ENCODE data around the gene LRRTM4. TPM values are rescaled to one million over a fixed set of nuclear protein-coding genes. Genes with fewer than 3 reads are reported as not detected.

Gene LRRTM4
- total and polyA plus RNA-seq, 2 experiments from 2014 or later = 4.5 to 15.4 TPM

DNA sequence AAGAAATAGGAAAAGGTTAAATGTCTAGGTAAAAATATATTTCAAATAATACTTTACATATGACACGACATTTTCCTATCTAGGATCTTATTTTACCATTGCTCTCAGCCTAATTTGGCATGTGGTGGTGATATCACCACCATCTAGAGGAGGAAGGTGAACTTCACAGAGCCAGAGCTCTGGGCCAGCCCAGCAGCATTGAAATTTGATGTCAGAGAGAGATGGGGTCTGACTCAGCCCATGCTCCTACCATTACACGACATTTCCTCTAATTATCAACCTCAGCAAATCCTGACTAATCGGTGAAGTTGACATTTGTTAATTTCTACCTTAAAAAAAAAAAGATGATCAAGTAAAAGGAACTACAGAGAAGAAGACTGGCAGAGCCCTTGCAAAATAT lies 42.3 kb downstream of the LRRTM4 start:
- Mint-ChIP-seq H3K36me3 (ENCODE audit: low read depth) (peaks cover 10% of the 10 kb centered on the region), H3K9me3 (peaks cover 5% of the 10 kb centered on the region; the same call in 2 of the 3 replicates), H3K4me3 (no peak overlapping the region), H3K4me1 (peaks cover 8% of the 10 kb centered on the region), H3K27ac (no peak overlapping the region), H3K27me3 (ENCODE audit: insufficient read depth, low read depth, poor library complexity) (no peaks in the 10 kb centered on the region)
- Histone ChIP-seq H2AFZ (no peak overlapping the region), H3K27me3 (ENCODE audit: insufficient read depth) (no peaks in the 10 kb centered on the region), H3K36me3 (ENCODE audit: insufficient read depth) (0 out of 2 replicates have a peak, but pooled peaks cover 3% of the 10 kb centered on the region), H4K20me1 (replicated peaks; ENCODE audit: insufficient read depth) (no peaks in the 10 kb centered on the region), H3K4me2 (no peak overlapping the region), H3K4me1 (ENCODE audit: insufficient read depth) (peaks cover 10% of the 10 kb centered on the region), H3F3A (replicated peaks; ENCODE audit: low read depth) (no peaks in the 10 kb centered on the region), H3K27ac (ENCODE audit: low read depth) (no peak overlapping the region), H3K79me2 (replicated peaks; ENCODE audit: insufficient read depth) (no peaks in the 10 kb centered on the region), H3K4me3 (no peak overlapping the region), H3K9me2 (ENCODE audit: insufficient read depth) (0 out of 2 replicates have a peak, but pooled peaks cover 3% of the 10 kb centered on the region)
- TF ChIP-seq ZNF114 (CRISPR knock-in tag; IDR thresholded peaks at IDR 0.05) = no peak
- no peak for TF ChIP-seq JUNB (IDR thresholded peaks at IDR 0.05; ENCODE audit: unreplicated experiment)
- no peak for TF ChIP-seq EZH2 (IDR thresholded peaks at IDR 0.05; ENCODE audit: low read depth, unreplicated experiment)
- TF ChIP-seq CREB1 (CRISPR knock-in tag; IDR thresholded peaks at IDR 0.05; ENCODE audit: low read depth) = no peak
- TF ChIP-seq REST (IDR thresholded peaks at IDR 0.05; ENCODE audit: unreplicated experiment) = no peak
- TF ChIP-seq, protein P1, sequence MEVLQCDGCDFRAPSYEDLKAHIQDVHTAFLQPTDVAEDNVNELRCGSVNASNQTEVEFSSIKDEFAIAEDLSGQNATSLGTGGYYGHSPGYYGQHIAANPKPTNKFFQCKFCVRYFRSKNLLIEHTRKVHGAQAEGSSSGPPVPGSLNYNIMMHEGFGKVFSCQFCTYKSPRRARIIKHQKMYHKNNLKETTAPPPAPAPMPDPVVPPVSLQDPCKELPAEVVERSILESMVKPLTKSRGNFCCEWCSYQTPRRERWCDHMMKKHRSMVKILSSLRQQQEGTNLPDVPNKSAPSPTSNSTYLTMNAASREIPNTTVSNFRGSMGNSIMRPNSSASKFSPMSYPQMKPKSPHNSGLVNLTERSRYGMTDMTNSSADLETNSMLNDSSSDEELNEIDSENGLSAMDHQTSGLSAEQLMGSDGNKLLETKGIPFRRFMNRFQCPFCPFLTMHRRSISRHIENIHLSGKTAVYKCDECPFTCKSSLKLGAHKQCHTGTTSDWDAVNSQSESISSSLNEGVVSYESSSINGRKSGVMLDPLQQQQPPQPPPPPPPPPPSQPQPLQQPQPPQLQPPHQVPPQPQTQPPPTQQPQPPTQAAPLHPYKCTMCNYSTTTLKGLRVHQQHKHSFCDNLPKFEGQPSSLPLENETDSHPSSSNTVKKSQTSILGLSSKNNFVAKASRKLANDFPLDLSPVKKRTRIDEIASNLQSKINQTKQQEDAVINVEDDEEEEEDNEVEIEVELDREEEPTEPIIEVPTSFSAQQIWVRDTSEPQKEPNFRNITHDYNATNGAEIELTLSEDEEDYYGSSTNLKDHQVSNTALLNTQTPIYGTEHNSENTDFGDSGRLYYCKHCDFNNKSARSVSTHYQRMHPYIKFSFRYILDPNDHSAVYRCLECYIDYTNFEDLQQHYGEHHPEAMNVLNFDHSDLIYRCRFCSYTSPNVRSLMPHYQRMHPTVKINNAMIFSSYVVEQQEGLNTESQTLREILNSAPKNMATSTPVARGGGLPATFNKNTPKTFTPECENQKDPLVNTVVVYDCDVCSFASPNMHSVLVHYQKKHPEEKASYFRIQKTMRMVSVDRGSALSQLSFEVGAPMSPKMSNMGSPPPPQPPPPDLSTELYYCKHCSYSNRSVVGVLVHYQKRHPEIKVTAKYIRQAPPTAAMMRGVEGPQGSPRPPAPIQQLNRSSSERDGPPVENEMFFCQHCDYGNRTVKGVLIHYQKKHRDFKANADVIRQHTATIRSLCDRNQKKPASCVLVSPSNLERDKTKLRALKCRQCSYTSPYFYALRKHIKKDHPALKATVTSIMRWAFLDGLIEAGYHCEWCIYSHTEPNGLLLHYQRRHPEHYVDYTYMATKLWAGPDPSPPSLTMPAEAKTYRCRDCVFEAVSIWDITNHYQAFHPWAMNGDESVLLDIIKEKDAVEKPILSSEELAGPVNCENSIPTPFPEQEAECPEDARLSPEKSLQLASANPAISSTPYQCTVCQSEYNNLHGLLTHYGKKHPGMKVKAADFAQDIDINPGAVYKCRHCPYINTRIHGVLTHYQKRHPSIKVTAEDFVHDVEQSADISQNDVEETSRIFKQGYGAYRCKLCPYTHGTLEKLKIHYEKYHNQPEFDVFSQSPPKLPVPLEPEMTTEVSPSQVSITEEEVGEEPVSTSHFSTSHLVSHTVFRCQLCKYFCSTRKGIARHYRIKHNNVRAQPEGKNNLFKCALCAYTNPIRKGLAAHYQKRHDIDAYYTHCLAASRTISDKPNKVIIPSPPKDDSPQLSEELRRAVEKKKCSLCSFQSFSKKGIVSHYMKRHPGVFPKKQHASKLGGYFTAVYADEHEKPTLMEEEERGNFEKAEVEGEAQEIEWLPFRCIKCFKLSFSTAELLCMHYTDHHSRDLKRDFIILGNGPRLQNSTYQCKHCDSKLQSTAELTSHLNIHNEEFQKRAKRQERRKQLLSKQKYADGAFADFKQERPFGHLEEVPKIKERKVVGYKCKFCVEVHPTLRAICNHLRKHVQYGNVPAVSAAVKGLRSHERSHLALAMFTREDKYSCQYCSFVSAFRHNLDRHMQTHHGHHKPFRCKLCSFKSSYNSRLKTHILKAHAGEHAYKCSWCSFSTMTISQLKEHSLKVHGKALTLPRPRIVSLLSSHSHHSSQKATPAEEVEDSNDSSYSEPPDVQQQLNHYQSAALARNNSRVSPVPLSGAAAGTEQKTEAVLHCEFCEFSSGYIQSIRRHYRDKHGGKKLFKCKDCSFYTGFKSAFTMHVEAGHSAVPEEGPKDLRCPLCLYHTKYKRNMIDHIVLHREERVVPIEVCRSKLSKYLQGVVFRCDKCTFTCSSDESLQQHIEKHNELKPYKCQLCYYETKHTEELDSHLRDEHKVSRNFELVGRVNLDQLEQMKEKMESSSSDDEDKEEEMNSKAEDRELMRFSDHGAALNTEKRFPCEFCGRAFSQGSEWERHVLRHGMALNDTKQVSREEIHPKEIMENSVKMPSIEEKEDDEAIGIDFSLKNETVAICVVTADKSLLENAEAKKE (CRISPR knock-in tag; IDR thresholded peaks at IDR 0.05) = no peak
- TF ChIP-seq STAT1 (IDR thresholded peaks at IDR 0.05; ENCODE audit: unreplicated experiment) = no peak
- TF ChIP-seq, protein P2, sequence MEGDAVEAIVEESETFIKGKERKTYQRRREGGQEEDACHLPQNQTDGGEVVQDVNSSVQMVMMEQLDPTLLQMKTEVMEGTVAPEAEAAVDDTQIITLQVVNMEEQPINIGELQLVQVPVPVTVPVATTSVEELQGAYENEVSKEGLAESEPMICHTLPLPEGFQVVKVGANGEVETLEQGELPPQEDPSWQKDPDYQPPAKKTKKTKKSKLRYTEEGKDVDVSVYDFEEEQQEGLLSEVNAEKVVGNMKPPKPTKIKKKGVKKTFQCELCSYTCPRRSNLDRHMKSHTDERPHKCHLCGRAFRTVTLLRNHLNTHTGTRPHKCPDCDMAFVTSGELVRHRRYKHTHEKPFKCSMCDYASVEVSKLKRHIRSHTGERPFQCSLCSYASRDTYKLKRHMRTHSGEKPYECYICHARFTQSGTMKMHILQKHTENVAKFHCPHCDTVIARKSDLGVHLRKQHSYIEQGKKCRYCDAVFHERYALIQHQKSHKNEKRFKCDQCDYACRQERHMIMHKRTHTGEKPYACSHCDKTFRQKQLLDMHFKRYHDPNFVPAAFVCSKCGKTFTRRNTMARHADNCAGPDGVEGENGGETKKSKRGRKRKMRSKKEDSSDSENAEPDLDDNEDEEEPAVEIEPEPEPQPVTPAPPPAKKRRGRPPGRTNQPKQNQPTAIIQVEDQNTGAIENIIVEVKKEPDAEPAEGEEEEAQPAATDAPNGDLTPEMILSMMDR (conservative IDR thresholded peaks at IDR 0.05; ENCODE audit: low read depth in 2 of 2) = no peak
- TF ChIP-seq POLR2AphosphoS5 (IDR thresholded peaks at IDR 0.05; ENCODE audit: low read depth) = no peak
- TF ChIP-seq EZH2phosphoT487 (IDR thresholded peaks at IDR 0.05; ENCODE audit: unreplicated experiment) = no peak
- no peak for TF ChIP-seq ZNF331 (CRISPR knock-in tag; IDR thresholded peaks at IDR 0.05; ENCODE audit: low read depth)
- TF ChIP-seq NANOG (IDR thresholded peaks at IDR 0.05; ENCODE audit: borderline replicate concordance) = no peak
- TF ChIP-seq, protein P3, sequence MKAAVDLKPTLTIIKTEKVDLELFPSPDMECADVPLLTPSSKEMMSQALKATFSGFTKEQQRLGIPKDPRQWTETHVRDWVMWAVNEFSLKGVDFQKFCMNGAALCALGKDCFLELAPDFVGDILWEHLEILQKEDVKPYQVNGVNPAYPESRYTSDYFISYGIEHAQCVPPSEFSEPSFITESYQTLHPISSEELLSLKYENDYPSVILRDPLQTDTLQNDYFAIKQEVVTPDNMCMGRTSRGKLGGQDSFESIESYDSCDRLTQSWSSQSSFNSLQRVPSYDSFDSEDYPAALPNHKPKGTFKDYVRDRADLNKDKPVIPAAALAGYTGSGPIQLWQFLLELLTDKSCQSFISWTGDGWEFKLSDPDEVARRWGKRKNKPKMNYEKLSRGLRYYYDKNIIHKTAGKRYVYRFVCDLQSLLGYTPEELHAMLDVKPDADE (IDR thresholded peaks at IDR 0.05) = no peak
- ATAC-seq (no peak; the same call in 2 of the 3 replicates), DNase-seq (ENCODE audit: low spot score) (no peak)
